Upper lobe of left lung (tissue), 4 donors: ENCODE measurements around the gene ALCAM.

Experiments used
- EP300 ChIP-seq, 4 donors: sonication (generic); formaldehyde crosslinking; IDR thresholded peaks; one replicate each; pipeline ENCODE4 v1.5.1; 2017; ENCODE audit warnings: antibody characterized with exemption in 4 of 4, control low read depth in 2 of 4
- POLR2A ChIP-seq, 4 donors: fragments of 450-650 bp; IDR thresholded peaks; one replicate each; pipeline ENCODE4 v1.5.1; 2016 to 2017; ENCODE audit warnings: antibody characterized with exemption in 4 of 4, mild to moderate bottlenecking in 2 of 4
- POLR2AphosphoS5 ChIP-seq, 2 donors: sonication (generic); formaldehyde crosslinking; IDR thresholded peaks; one replicate each; pipeline ENCODE4 v1.5.1; 2017; ENCODE audit warnings: antibody characterized with exemption in 2 of 2
- TF ChIP-seq, protein P1 (sequence below), 6 experiments: fragments of 450-650 bp in 4 of 6; fragments of 200-600 bp in 2 of 6; sonication (generic) in 2 of 6; IDR thresholded peaks; one replicate each; pipeline ENCODE4 v1.5.1; 2016 to 2019; ENCODE audit warnings: antibody characterized with exemption in 6 of 6

DNA sequence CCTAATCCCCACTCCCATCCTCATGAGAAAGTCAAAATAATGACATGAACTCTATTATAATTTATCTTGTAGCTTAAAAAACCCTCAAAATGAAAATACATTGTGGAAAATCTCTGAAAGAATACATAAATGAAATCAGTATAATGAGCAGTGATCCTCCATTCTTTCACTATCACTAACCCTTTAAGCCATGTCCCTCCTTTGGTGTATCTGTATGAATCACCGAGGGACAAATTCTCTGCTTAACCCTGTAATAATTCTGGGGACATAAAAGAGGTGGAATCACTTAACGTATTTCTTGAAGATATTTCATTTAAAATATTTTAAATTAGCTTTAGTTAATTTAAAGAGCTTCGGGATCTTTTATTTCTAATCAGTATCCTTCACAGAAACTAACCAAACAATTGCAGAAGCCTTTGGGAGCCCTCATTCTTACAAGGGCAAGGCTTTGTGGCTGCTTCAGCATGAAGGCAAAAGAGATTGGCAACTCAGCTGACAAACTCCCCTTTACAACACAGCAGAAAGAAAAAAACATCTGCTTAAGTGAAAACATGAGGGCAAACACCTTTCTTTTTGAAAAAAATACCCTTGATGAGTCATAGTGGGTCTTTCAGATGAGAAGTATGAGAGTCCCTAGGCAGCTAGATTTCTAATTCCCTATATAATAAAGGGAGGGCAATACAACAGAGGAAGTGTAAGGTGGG is 44.0 kb upstream of the ALCAM start:
- TF ChIP-seq, protein P1, sequence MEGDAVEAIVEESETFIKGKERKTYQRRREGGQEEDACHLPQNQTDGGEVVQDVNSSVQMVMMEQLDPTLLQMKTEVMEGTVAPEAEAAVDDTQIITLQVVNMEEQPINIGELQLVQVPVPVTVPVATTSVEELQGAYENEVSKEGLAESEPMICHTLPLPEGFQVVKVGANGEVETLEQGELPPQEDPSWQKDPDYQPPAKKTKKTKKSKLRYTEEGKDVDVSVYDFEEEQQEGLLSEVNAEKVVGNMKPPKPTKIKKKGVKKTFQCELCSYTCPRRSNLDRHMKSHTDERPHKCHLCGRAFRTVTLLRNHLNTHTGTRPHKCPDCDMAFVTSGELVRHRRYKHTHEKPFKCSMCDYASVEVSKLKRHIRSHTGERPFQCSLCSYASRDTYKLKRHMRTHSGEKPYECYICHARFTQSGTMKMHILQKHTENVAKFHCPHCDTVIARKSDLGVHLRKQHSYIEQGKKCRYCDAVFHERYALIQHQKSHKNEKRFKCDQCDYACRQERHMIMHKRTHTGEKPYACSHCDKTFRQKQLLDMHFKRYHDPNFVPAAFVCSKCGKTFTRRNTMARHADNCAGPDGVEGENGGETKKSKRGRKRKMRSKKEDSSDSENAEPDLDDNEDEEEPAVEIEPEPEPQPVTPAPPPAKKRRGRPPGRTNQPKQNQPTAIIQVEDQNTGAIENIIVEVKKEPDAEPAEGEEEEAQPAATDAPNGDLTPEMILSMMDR (IDR thresholded peaks at IDR 0.05): no peak
- TF ChIP-seq POLR2A (IDR thresholded peaks at IDR 0.05) (no peak), EP300 (IDR thresholded peaks at IDR 0.05) (no peak), POLR2AphosphoS5 (IDR thresholded peaks at IDR 0.05) (no peak)
